Gastroesophageal sphincter (tissue), 4 donors: ENCODE measurements around the gene KANK2. TPM values are rescaled to one million over a fixed set of nuclear protein-coding genes. Genes with fewer than 3 reads are reported as not detected.
"Not testable (repeated sequence)": the region's sequence is repeated elsewhere in the genome, so short reads cannot be mapped to it uniquely, and the experiment has no call there.

Experiments used
- ATAC-seq: fragments of 150-250 bp; one replicate; pipeline ENCODE4 v1.9.1; 2016; ENCODE audit warnings: mild to moderate bottlenecking, moderate library complexity
- H3K27ac ChIP-seq, 4 donors: fragments of 200-600 bp; sonication (generic) in 3 of 4; 1 replicate in 3 of 4; 2 replicates in 1 of 4; pipeline ENCODE4 v1.5.1; 2016 to 2019
- H3K27me3 ChIP-seq: fragments of 200-600 bp; sonication (generic); one replicate; pipeline ENCODE4 v1.5.1; 2019
- H3K36me3 ChIP-seq, 2 donors: fragments of 200-600 bp; sonication (generic); one replicate each; pipeline ENCODE4 v1.5.1; 2019; ENCODE audit warnings: control low read depth in 1 of 2
- H3K4me1 ChIP-seq, 3 donors: fragments of 200-600 bp; sonication (generic); 1 replicate in 2 of 3; 2 replicates in 1 of 3; pipeline ENCODE4 v1.5.1; 2016 to 2019; ENCODE audit warnings: control low read depth in 2 of 3
- H3K4me3 ChIP-seq, 2 donors: fragments of 200-600 bp; sonication (generic); one replicate each; pipeline ENCODE4 v1.5.1; 2019; ENCODE audit warnings: mild to moderate bottlenecking in 1 of 2, moderate library complexity in 1 of 2
- H3K9me3 ChIP-seq, 3 donors: fragments of 200-600 bp; sonication (generic); one replicate each; pipeline ENCODE4 v1.5.1; 2017 to 2019; ENCODE audit warnings: control low read depth in 2 of 3
- EP300 ChIP-seq: sonication (generic); formaldehyde crosslinking; IDR thresholded peaks from one replicate; pipeline ENCODE4 v1.6.1; 2017; ENCODE audit warnings: antibody characterized with exemption, mild to moderate bottlenecking
- POLR2A ChIP-seq, 2 donors: fragments of 450-650 bp; IDR thresholded peaks; one replicate each; pipeline ENCODE4 v1.6.1; 2017; ENCODE audit warnings: antibody characterized with exemption in 2 of 2, mild to moderate bottlenecking in 2 of 2, moderate library complexity in 1 of 2
- POLR2AphosphoS5 ChIP-seq: sonication (generic); formaldehyde crosslinking; IDR thresholded peaks from one replicate; pipeline ENCODE4 v1.6.1; 2017; ENCODE audit warnings: antibody characterized with exemption
- WGBS, 2 donors: methylation state at CpG; one replicate each; pipeline ENCODE4 v1.1.5; 2018; ENCODE audit warnings: low coverage in 1 of 2; 5-methylcytosine and 5-hydroxymethylcytosine counted together
- total RNA-seq, 4 donors: library from RNA; depleted of rRNA; stranded (reverse); fragments of >200 nt; gene quantifications; one replicate each; pipeline ENCODE4 v1.1.0, GENCODE V29; 2016
- TF ChIP-seq, protein P1 (sequence below), 4 experiments: fragments of 200-600 bp in 2 of 4; fragments of 450-650 bp in 2 of 4; sonication (generic) in 1 of 4; IDR thresholded peaks; one replicate each; pipeline ENCODE4 v1.5.1; 2017 to 2019; ENCODE audit warnings: antibody characterized with exemption in 4 of 4, mild to moderate bottlenecking in 2 of 4, moderate library complexity in 2 of 4

KANK2 gene
- total RNA-seq, 4 donors from 2014 or later = 913 to 1,808 (median 1,065) TPM

DNA sequence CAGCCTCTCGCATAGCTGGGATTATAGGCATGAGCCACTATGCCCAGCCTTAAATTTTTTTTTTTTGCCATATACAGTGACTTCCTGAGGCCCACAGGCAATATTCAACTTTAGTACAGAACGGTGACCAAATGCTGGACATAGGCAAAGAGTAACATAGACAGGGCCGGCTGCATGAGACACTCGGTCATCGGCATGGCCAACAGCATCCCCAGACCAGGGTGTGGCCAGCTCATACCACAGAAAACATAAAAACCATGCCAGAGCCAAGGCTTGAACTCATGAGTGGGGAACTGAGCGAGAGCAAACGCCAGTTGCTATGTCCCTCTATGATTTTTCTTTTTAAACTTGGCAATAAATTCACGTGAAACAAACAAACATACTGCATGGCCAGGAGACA lies 17.0 kb downstream of the KANK2 start:
- Histone ChIP-seq H3K4me3 (peak overlapping the region in 1 of 2 donors; percentile 8), H3K27me3 (no peaks in the 10 kb centered on the region), H3K27ac (peak overlapping the region; percentile 70 to 96 (median 90)), H3K9me3 (no peaks in the 10 kb centered on the region), H3K36me3 (peaks cover 0 to 69% of the 10 kb centered on the region in 2 donors), H3K4me1 (peaks cover 4 to 73% (median 33%) of the 10 kb centered on the region in 3 donors)
- ATAC-seq = peak; percentile 60
- WGBS, 2 donors = 16 to 24% methylated on average over 3 of the region's 8 CpGs
- TF ChIP-seq, protein P1, sequence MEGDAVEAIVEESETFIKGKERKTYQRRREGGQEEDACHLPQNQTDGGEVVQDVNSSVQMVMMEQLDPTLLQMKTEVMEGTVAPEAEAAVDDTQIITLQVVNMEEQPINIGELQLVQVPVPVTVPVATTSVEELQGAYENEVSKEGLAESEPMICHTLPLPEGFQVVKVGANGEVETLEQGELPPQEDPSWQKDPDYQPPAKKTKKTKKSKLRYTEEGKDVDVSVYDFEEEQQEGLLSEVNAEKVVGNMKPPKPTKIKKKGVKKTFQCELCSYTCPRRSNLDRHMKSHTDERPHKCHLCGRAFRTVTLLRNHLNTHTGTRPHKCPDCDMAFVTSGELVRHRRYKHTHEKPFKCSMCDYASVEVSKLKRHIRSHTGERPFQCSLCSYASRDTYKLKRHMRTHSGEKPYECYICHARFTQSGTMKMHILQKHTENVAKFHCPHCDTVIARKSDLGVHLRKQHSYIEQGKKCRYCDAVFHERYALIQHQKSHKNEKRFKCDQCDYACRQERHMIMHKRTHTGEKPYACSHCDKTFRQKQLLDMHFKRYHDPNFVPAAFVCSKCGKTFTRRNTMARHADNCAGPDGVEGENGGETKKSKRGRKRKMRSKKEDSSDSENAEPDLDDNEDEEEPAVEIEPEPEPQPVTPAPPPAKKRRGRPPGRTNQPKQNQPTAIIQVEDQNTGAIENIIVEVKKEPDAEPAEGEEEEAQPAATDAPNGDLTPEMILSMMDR (IDR thresholded peaks at IDR 0.05) = no peak
- TF ChIP-seq POLR2A (IDR thresholded peaks at IDR 0.05) (no peak), POLR2AphosphoS5 (no peak), EP300 (no peak)

DNA sequence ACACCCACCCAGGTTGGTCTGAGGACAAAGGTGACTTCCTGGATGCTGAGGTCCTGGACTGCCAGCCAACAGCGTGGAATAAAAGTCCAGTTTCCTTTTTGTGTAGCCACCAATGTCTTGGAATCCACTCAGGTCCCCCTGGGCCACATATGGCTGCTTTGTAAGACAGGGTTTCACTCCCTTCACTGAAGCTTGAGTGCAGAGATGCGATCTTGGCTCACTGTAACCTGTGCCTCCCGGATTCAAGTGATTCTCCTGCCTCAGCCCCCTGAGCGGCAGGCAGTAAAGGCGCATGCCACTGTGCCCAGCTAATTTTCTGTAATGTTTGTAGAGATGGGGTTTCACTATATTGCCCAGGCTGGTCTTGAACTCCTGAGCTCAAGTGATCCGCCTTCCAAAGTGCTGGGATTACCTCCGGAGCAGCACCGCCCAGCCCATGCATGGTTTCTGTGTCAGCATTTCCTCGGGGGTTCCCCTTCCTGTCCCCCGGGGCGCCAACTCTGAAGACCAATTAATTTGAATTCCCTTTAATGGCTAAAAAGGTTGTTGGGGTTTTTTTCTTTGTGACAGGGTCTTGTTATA lies 17.5 kb downstream of the KANK2 start:
- TF ChIP-seq EP300 (no peak), POLR2AphosphoS5 (no peak), POLR2A (IDR thresholded peaks at IDR 0.05) (no peak)
- TF ChIP-seq, protein P1 (IDR thresholded peaks at IDR 0.05) = no peak
- Histone ChIP-seq H3K4me3 (peak overlapping the region in 1 of 2 donors; percentile 8), H3K9me3 (no peaks in the 10 kb centered on the region), H3K27ac (peak overlapping the region; percentile 70 to 96 (median 90)), H3K4me1 (peaks cover 4 to 68% (median 28%) of the 10 kb centered on the region in 3 donors), H3K27me3 (no peaks in the 10 kb centered on the region), H3K36me3 (peaks cover 0 to 69% of the 10 kb centered on the region in 2 donors)
- WGBS, 2 donors = 32 to 69% methylated on average over 1 to 8 of the region's 11 CpGs
- ATAC-seq = no peak

DNA sequence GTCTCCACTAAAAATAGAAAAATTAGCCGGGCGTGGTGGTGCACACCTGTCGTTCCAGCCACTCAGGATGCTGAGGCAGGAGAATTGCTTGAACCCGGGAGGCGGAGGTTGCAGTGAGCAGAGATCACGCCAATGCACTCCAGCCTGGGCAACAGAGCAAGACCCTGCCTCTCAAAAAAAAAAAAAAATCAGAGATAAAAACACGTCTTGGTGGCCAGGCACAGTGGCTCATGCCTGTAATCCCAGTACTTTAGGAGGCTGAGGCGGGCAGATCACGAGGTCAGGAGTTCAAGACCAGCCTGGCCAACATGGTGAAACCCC lies 18.2 kb downstream of the KANK2 start:
- WGBS, 2 donors = 78% methylated on average over 9 of the region's 9 CpGs; no CpG with 5 or more reads in 1 of the 2 donors
- not testable (repeated sequence) for H3K27me3 ChIP-seq, H3K9me3 ChIP-seq, H3K4me3 ChIP-seq, ATAC-seq
- Histone ChIP-seq H3K27ac (peak overlapping the region; percentile 13 to 96 (median 90)), H3K36me3 (peaks cover 0 to 69% of the 10 kb centered on the region in 2 donors), H3K4me1 (peaks cover 2 to 61% (median 27%) of the 10 kb centered on the region in 3 donors)

DNA sequence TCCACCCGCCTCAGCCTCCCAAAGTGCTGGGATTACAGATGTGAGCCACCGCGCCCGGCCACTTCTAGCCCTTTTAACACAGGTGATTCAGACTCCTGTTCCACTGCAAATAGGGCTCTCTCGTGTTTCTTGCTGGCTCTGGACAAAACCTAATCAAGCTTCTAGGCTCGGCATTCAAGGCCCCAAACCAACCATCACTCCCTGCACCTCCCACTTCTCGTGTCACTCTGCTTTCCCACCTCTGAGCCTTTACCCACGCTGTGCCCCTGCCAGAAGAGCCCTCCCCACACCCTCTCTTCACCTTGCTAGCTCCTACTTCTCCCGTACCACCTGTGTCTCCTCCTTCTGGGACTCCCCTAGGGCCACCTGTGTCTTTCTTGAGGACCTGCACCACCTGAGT lies 19.8 kb downstream of the KANK2 start:
- 67 to 77% methylated on average over 5 to 9 of the region's 9 CpGs for WGBS, 2 donors
- peaks cover 0 to 61% (median 27%) of the 10 kb centered on the region in 3 donors for H3K4me1 ChIP-seq
- H3K27ac ChIP-seq = peak overlapping the region in 3 of 4 donors; percentile 84 to 96 (median 95)
- no peaks in the 10 kb centered on the region for H3K27me3 ChIP-seq
- no peak overlapping the region for H3K4me3 ChIP-seq
- no peak for ATAC-seq
- TF ChIP-seq POLR2AphosphoS5 (no peak), POLR2A (IDR thresholded peaks at IDR 0.05) (no peak), EP300 (no peak)
- TF ChIP-seq, protein P1 (IDR thresholded peaks at IDR 0.05) = no peak
- no peaks in the 10 kb centered on the region for H3K9me3 ChIP-seq
- H3K36me3 ChIP-seq = peaks cover 0 to 70% of the 10 kb centered on the region in 2 donors

DNA sequence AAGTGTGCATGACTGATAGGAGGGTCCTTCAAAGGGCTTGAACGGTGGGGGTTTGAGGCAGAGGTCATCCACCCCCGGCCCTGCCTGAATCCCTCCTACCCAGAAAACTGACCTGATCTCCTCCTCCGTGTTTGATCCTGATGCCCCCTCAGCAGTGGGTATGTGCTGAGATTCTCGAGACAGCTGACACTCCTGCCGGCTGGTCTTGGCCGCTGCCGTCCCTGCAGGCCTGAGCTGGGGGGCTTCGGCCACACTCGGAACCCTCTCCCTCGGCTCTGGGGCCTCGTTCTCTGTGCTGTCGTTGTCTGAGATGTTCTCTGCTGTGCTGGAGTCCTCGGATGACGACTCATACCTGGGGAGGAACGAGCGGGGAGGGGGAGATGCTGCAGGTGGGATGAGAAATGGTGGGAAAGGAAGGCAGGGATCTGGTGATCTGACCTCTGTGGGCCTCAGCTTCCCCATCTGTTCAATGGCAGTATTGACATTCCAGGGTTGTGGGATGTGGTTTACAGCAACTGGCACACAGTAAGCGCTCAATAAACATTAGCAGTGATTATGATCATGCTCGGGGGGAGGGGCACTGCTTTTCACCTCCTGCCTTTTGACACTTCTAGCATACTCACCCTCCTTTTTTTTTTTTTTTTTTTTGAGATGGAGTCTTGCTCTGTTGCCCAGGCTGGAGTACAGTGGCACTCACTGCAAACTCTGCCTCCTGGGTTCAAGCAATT lies 20.7 kb downstream of the KANK2 start:
- TF ChIP-seq, protein P1 (IDR thresholded peaks at IDR 0.05) = no peak
- no peak for TF ChIP-seq POLR2A (IDR thresholded peaks at IDR 0.05)
- no peak for TF ChIP-seq POLR2AphosphoS5
- no peak for TF ChIP-seq EP300
- H3K36me3 ChIP-seq = peaks cover 0 to 73% of the 10 kb centered on the region in 2 donors
- no peak overlapping the region for H3K4me3 ChIP-seq
- H3K27ac ChIP-seq = peak overlapping the region in 3 of 4 donors; percentile 59 to 96 (median 95)
- H3K4me1 ChIP-seq = peaks cover 0 to 61% (median 27%) of the 10 kb centered on the region in 3 donors
- 76 to 100% methylated on average over 1 to 3 of the region's 18 CpGs for WGBS, 2 donors
- H3K9me3 ChIP-seq = no peaks in the 10 kb centered on the region
- no peaks in the 10 kb centered on the region for H3K27me3 ChIP-seq
- ATAC-seq = no peak
